GM21447 (cell line): ENCODE results near the gene PTPRB.

Experiments used
- ATAC-seq: cut with Tn5 transposase; IDR thresholded peaks from one replicate; pipeline ENCODE4 v1.9.1; 2021; ENCODE audit not compliant: unreplicated experiment

Gene PTPRB

DNA sequence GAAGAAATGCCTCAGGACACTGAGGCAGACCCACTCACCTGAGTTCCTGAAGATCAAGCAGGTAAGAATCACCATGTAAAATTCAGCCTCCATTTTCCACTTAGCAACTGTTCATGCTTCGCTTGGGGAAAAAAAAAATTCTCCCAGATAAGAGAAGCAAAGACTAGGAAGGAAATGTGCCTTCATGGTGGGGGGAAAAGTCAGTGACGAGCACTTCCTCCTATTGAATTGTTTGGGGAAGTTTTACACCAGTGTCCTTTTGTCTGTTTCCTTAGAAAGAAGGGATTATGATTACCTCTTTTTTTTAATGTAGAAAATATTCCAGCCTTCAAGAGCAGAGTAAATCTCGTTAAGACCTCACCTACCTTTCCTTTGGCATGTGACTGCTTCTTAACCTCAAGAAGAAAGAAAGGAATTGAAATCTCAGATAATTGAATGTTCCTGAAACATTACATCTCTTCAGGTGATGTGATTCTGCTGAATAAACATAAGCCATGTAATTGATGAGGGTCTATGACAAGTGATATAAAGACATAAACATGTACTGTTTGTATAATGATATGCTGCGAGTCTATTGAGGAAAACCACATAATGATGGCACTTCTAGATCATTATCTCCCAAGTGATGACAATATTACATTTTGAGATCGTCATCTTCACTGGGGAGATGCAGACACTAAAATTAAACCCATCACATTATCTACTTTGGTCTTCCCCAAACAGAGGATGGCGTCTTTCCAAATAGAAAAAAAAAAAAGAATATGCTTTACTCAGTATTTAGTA, at the start of gene PTPRB:
Gene PTPRB (minus strand): TSS at position 127 of the 783 bp plus-strand sequence. CDS start 34 bp downstream, at position 93.
- no peak for ATAC-seq

DNA sequence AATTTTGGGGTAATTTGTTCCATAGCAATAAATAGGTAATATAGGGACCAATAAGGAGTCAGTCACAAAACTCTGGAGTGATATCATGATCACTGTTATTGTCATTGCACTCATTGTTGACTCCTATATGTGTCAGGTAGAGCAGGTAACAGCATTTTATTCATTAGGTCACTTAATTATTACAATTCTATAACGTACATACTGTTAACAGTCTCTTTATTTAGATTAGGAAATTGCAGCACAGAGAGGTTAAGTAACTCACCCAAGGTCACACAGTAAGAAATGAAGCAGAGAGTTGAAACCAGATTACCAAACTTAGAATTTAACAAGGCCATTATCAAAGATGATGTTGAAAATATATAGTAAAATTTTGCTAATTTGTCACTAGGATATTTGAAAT, 49.7 kb upstream of the PTPRB start:
- no peak for ATAC-seq

DNA sequence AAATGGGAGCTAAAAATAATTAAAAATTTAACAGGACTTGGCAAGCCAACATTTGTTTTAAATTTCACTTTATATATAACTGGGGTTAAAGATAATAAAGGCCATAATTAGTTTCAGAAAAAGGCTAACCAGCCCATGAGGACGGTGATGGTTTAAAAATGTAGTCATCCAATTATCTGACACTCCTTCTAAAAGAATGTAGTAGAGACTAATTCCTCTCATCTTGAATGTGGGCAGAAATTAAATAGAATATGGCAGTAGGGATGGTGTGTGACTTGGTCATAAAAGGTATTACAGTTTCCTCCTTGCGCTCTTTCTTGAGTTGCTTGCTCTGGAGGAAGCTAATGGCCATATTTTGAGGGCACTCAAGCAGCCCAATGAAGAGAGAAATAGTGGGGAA, 49.1 kb upstream of the PTPRB start:
- no peak for ATAC-seq

DNA sequence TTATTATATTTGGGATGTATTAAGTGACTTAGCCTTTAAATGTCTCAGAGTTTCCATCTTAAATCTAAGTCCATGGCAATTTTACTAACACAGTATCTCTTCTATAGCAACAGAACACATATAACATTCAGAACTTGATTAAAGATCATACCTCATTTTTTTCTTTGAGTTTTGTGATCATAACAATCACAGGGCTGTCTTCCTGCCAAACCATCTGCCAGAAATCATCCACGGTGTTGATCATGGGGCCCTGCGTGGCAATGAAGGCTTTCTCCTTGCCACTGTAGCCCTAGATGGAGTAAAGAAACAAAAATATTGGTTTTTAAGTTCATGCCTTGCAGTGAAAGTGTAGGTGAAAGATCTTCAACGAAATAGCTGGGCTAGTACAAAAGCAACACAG, 46.7 kb upstream of the PTPRB start:
- ATAC-seq = no peak

DNA sequence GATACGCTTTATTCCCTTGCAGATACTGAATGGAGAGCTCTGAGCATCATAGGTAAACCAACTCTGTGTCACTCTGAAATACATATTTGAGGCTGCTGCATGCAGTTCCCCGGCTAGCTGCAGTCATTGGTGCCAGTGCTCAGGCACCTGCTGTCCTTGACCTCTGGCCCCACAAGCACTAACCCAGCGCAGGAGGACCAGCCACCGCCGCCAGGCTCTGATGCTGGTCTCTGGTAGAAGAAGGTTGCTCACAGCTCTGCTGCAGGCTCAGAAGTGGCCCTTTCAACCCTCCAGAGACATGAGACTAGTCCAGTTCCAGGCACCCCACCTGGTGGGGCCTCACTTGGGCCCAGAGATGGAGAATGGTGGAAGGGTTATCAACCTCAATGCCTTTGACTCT, 34.5 kb upstream of the PTPRB start:
- ATAC-seq = no peak

DNA sequence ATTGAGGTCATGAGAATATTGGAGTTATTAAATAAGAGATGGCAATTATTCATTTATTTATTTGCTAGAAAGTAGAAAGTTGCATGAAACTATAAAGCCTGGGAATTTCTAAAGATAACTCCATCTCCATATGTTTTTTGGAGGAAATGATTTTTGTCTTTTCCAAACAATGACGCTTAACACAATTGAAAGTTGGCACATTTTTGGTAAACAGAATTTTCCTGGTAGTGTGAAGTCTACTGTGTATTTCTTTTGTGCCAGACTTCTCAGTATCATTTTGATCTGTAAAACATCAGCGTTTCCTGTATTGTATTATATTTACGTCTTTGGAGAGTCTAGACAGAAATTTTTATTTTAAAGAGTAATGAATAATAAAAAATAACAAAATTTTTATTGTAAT, 33.7 kb upstream of the PTPRB start:
- ATAC-seq = no peak

DNA sequence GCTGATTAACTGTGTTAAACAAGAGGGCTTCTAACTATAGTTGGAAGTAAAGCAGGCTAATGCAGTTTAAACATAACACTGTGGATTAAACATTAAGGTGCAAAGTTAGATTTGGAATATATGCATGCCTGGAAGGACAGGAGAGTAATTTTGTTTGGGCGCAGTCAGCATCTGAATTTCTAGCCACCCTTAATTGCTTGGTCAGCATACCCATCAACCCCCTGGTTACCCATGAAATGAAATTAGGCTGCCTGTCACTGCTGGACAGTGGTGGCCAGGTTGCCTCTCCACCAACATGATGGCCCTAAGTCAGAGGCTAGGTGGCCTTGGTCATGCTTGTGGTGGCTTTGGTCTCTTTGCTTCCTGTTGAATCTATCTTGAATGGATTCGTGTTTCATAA, 30.0 kb upstream of the PTPRB start:
- ATAC-seq = no peak

DNA sequence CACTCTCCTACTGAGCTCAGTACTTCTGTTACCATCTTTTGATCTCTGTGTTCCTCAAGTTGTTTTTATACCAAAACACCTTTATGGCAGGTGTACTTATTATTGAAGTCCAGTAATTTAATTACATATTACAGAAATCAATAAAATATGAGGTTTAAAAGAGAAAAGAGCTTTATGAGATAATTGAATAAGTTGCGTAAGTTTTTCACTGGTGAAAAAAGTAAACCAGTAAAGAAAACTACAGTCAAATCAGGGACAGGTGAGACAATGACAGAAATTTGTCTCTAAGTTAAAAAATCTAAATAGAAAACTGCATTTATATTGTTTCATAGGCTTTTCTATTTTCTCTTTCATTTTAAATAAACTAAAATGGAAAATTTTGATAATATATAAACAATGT, 29.1 kb upstream of the PTPRB start:
- no peak for ATAC-seq

DNA sequence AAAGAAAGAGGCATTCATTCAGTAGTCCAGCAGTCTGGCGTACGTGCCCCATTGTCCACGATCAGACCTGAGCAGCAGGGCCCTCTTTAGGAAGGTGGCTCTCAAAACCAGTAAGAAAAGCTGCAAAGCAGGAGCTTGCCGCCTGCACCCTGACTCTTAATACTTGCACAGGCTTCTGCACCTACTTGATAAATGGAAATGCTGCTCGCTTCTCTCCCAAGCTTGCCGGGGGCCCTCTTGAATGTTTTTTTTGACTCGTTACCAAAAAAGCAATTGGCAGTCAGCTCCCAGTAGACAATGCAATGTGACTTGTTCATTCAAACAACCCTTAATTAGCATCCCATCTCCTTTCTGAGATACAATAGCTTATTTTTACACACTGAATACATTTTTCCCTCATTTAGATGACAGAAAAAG, 27.2 kb upstream of the PTPRB start:
- ATAC-seq = no peak

DNA sequence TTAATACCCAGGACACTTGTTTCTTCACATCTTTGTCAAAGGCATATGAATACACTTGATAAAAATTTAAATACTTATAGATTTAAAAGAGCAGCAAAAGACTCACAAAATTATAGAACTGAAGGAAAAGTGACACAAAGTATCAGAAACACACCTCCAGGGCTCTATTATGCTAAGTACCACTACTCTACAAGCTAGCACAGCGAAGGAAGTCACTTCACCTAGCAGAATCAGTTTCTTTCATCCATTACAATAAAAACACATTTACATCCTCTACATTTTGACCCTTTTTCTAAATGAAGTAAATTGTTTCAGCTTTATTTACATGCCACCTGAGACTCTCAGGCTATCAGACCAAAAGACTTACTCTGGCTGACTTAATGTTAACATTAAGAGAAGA, 26.6 kb upstream of the PTPRB start:
- no peak for ATAC-seq

DNA sequence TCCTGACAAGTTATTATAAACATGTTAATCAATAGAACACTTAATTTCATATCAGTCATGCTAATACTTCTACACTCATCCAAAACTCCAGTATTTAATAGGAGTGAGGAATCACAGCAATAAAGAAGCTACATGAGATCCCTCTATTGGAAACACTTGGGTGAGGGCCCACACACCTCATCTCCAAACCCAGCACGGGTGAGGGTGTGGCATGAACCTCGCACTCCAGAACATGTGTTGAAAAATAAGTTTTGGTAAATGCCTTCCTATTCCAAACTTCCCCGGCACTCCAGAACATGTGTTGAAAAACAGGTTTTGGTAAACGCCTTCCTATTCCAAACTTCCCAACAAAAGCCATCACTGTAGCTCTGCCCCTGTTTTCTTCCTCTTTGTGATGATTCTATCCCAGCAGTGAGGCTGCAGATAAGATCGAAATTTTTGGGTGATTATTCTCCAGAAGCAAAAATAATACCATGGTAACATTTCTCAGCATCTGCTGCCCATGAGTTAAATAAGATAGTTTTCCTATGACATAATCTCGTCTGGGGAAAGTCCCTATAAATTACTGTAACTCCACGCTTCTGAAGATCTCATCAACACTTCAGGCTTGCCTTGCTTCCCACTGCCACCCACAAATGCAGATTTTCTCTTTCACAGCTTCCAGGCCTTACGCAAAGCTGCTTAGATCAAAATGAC, 24.4 kb upstream of the PTPRB start:
- no peak for ATAC-seq

DNA sequence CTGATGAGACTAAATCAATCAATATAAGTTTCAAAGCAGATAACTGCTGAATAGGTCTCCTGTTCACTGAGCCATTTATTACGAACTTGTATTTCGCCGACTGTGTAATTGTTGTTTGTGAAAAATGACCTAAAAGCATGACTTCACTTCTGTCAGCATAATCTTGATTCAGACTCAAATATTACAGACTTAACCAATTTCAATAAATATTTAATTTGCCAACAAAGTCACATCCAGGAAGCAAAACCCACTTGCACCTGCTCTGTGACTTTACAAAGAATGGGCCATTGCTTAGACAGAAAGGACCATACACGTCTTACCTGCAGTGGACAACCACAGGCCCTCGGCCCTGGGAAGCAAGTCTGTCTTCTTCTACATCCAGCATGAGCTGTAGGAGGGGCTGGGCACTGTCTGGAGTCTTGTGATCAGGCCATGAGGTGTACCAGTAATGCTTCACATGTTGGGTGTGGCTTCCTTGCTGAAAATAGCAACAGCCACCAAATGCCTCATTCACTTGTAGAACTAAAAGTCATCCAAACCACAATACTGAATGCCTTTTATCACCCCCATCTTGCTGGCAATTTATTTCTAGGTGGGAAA, 23.5 kb upstream of the PTPRB start:
- no peak for ATAC-seq

DNA sequence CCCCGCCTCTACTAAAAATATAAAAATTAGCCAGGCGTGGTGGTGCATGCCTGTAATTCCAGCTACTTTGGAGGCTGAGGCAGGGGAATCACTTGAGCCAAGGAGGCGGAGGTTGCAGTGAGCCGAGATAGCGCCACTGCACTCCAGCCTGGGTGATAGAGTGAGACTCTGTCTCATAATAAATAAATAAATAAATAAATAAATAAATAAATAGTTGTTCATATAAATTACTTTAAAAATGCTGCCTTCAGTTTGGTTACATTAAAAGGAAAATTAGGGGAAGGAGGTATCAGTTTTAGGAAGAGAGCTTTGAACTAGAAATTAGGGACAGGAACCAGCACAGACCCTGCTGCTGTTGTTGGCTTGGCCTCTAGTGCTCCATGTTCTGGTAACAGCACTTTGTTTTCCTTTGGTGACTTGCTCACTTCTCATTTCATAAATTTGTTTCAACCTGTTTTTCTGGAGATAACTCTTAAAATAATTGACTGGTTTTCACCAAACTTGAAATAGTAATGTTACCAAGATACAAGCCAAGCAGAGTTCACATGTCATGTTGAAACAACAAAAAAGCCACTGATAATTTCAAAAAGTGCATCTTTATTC, 22.9 kb upstream of the PTPRB start:
- no peak for ATAC-seq

DNA sequence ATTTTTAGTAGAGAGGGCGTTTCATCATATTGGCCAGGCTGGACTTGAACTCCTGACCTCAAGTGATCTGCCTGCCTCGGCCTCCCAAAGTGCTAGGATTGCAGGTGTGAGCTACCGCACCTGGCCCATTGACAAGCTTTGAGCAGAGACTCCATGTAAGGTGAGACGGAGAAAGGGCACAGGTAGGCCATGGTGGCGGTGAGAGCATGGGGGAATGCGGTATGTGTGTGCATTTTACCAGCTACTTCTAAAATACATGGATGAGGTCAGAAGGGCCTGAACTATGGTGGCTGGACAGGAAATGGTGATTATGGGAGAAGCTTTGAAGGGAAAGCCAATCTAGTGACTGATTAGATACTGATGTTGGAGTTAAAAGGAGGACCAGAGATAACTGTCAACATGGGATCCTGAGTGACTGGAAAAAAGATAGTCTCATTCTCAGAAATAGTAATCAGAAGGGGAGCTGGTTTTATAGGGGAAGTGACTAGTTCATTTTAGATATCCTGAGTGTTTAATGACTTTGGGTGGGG, 21.9 kb upstream of the PTPRB start:
- no peak for ATAC-seq

DNA sequence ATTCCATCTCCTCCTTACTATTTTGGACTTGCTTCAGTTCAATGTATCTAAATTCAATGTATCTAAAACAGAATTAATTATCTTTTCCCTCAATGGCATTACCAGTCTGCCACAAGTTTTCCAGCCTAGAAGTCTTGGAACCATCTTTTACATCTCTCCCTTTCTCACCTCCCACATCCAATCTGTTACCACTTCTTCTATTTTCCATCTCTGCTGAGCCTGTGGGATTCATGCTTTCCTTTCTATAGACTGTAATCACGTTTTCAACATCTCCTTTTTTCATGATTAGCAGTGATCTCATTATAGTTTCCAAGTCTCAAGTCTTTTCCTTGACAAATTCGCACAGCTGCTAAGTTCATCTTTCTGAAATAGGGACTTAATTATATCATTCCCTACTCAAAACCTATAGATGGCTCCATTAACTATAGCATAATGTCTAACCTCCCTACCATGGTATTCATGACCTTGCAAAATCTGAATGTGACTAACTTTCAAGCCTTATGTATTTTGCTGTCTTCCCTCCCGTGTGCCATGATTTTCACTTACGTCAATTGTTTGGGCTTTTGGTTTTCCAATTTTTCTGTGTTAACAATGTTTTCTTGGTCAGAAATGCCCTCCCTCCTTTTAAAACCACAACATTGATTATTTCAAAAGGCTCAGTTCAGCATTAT, 20.5 kb upstream of the PTPRB start:
- ATAC-seq = no peak

DNA sequence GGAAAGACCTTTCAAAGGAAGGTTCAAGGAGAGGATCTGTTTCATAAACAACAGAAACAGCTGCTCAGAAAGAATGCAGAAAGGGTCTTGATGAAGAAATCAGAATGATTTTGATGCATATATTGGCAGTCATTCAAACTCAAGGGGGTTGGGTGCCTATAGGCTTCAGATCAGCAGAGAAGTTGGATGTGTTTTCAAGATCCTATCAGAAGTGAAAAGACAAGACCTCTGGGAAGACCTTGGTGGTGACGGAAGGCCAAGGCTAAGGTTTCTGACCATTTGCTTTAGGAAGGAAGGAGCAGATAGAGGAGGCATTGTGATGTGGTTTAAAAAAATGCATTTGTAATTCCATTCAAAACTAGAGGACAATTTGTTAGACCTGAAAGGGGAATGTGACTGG, 15.2 kb upstream of the PTPRB start:
- no peak for ATAC-seq

DNA sequence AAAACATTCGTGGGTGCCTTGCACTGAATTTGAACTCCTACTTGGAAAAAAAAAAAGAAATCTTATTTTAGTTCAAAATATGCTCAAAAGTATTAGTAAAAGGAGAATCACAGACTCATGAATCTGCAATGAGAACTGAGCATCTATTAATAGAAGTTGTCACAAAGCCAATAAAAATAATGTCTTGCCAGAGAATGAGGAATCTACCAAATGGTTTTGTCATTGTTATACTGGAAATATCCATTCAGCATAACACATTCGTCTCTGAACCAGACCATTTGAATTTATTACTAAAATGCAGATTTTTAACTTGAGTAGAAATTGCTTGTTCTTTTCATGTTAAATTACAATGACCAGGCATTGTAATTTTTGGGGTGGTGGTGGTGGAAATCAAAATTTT, 11.6 kb upstream of the PTPRB start:
- no peak for ATAC-seq

DNA sequence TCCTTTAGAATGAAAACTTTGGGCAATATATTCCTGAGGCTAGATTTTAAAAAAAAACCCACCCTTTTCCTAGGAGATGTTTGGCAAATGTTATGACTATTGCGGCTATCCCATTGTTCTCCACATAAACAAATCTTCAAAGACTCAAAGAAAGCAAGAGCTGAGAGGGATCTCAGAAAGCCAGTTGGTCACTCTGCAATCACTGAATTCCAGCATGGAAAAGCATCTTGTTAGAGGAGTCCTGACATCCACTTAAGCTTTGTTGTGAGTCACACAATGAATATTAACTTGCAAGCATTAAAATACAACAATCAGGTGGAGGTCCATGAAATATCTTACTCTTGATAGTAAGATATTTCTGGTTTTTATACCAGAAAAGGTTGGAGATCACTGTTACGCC, 11.0 kb upstream of the PTPRB start:
- no peak for ATAC-seq

DNA sequence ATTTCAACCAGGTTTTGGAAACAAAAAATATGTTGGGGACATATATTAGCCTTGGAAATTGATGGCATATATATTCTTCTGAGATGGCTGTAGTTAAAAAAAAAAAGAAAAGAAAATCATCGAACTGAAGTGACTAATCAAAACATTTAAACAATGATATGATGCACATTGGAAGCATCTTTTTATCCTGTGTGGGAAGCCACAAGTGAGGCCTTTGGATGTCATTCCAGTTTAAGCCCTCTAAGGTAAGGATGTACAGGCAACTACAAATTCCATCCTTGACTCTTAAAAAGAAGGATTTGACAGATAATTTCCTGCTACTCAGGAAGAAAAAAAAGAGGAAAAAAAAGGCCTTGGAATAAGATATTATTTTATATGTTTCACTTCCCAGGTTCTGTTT, 9.6 kb upstream of the PTPRB start:
- no peak for ATAC-seq

DNA sequence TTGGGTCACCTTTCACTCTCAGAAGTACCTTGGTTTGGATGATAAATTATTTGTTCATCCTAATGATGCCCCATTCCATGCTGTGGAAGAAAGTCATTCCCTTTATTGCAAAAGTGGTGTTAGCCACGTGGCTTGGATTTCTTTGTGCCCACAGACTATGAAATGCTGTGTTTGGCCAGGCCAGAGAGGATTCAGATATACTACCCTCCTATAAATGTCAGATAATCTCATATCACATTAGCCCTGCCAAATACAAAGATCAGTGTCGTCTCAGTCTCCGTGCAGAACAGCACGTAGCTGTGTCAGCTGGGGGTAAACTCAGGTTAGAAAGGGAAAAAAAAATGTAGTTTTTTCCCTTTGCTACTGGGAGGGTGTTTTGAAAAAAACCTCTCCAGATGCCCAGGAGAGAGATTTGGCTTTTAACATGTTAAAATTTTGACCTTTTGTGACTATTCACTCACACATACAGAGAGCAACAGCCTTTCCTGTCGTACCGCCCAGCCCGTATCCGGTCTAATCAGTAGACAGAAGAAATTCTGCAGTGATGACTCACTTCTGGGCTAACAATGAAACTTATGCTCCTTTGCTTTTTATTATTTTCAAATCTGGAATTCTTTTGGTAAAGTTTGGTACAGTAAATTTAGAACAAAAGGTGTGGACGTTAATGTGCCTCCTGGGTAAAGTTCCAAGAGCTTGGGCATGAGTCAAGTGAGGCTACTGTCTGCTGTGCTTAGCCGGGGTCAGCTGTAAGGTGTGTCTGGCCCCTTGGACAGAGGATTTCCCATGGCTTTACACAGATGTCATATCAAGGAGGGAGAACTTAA, 8.5 kb upstream of the PTPRB start:
- ATAC-seq = peak; percentile 60
